GM21723 (cell line): ENCODE results near the gene MCF2L.

Source experiments
- ATAC-seq: cut with Tn5 transposase; IDR thresholded peaks from one replicate; pipeline ENCODE4 v1.9.1; 2021; ENCODE audit warnings: mild to moderate bottlenecking, moderate library complexity; ENCODE audit not compliant: unreplicated experiment

MCF2L gene

GRCh38 chr13:113139577-113139976 lies 170.6 kb downstream of the MCF2L start:
- ATAC-seq, result no peak

DNA sequence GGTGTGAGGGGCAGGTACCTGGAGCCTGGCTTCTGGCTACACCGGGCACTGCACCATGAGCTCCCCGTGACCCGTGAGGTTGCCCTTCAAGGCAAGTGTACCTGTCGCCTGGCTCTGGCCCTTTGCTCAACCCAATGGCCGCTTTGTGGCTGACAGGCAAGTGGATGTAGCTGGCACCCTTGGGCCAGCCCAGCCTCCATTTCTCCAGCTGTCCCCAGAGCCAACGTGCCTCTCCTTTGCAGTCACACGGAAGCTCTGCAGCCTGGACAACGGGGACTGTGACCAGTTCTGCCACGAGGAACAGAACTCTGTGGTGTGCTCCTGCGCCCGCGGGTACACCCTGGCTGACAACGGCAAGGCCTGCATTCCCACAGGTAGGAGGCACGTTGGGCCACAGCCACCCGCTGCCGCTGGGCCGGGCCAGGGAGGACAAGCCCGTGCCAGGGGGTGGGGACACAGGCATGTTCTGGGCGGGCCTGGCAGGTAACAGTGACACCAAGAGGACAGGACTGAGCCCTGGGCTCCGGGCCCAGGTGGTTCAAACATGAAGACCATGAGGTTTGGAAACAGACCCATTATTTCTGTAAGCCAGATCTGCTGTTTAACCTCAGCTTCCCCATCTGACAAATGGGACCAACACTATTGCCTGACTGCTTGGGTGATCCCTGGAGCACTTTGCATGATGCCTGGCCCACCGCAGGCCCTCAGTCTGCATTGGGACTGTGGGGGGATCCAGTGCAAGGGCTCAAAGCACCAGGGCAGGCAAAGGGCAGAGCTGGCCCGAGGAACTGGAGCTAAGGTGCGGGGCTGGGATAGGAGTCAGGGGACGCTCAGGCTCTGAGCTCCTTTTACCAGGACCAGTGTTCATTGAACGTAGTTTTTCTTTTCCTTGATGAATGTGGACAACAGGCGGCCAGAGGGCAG lies 171.9 kb downstream of the MCF2L start:
- ATAC-seq, result no peak

DNA sequence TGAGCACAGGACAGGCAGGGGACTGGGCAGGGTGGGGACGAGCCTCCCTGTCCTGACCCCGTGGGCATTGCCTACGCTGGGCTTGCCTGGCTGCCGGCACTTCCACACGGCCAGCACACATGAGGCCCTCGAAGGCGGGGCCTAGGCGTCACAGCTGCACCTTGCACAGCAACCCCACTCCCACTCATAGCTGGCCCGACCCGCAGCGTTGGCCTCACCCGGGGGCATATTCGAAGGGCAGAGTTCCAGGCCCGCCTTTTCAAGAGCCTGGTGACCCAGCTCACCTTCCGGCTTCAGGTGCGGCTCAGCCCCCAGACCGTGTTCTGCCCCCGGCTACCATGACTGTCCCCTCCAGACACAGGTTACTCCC lies 172.6 kb downstream of the MCF2L start:
- ATAC-seq, result no peak

DNA sequence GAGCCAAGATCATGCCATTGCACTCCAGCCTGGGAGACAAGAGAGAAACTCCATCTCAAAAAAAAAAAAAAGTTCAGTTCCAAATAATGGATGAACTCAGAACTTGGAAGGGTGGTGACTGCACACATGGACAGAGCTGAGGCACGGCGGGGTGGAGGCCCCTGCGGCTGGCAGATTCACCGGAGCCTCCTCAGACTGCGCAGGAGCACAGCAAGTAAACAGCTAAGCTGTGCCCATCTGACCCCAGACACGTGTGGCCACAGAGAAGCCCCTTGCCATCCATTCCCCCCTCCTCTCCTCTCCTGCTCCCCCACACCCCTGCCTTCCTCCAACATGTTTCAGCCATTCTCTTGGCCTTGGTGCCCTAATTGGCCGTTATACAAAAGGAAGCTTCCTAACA lies 173.9 kb downstream of the MCF2L start:
- ATAC-seq, result no peak

DNA sequence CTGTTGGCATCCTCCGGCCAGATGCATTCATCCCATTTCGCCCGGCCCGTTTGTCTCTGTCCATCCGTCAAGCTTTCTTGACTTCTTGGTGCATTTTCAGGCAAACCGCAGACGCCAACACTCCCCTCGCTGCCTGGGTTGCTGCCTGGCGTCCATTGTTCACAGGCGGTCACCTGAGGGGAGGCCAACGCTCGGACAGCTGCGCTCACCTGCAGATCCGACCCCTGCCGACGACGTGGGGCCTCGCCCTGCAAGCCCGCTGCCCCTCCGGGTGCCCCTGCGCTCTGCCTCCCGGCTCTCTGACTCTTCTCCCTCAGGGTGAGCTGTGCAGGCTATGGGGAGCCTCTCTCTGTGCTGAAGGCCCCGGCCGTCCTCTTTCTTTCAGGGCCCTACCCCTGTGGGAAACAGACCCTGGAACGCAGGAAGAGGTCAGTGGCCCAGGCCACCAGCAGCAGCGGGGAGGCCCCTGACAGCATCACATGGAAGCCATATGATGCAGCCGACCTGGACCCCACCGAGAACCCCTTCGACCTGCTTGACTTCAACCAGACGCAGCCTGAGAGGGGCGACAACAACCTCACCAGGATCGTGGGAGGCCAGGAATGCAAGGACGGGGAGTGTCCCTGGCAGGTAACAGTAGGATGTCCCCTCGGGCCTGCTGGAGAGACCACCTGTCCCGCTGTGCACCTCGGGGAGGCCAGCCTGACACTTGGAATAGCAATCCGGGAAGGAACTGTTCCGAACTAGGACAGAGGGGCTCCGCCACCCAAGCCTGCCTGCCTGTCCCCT lies 174.6 kb downstream of the MCF2L start:
- ATAC-seq, result no peak

- no peak for ATAC-seq
Measured at GRCh38 chr13:113144255-113144629, 175.2 kb downstream of the MCF2L start.

- ATAC-seq, result no peak
Measured at GRCh38 chr13:113145496-113145895, 176.5 kb downstream of the MCF2L start.

DNA sequence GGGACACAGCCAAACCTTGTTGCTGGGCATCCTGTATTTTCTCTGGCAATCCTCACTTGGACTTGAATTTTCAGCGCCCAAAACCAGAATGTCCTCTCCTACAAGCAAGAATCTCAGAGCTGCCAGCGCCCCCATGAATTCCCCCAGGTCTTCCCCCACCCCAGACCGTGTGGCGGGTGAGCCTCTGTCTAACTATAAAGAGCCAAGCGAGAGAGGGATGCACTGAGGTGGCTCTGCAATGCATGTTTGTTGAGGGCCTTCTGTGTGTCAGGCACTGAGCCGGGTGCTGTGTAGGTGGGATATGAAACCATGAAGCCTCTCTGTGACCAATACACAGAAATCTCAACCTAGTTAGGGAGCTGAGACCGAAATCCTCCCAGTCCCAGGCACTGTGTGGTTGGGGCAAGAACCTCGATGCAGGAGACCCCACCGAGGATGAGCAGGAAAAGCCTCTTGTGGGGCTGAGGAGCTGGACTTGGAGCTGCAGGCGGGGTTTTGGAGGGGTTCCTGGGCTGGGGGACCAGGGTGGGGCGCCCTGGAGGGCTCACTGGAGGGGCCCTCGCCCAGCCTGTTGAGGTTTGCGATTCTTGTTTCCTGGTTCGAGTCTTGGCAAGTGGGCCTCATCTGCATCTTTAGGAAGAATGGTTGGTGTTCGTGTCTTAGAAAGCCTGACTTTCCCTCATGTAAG lies 177.0 kb downstream of the MCF2L start:
- no peak for ATAC-seq

GRCh38 chr13:113146750-113147149 lies 177.7 kb downstream of the MCF2L start:
- no peak for ATAC-seq

DNA sequence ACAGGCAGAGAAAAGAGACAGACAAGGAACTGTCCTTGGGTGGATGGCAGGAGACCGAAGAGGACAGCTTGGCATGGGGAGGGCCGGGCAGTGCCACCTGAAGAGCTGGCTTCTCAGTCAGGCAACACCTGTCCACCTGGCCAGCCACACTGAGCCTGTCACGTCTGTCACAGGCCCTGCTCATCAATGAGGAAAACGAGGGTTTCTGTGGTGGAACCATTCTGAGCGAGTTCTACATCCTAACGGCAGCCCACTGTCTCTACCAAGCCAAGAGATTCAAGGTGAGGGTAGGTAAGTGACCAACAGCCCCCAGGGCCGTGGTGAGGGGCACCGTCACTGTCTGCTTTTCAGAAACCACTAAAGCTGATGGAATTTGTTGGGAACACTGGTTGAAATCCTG lies 178.2 kb downstream of the MCF2L start:
- no peak for ATAC-seq

- no peak for ATAC-seq
Measured at GRCh38 chr13:113148407-113148806, 179.4 kb downstream of the MCF2L start.

DNA sequence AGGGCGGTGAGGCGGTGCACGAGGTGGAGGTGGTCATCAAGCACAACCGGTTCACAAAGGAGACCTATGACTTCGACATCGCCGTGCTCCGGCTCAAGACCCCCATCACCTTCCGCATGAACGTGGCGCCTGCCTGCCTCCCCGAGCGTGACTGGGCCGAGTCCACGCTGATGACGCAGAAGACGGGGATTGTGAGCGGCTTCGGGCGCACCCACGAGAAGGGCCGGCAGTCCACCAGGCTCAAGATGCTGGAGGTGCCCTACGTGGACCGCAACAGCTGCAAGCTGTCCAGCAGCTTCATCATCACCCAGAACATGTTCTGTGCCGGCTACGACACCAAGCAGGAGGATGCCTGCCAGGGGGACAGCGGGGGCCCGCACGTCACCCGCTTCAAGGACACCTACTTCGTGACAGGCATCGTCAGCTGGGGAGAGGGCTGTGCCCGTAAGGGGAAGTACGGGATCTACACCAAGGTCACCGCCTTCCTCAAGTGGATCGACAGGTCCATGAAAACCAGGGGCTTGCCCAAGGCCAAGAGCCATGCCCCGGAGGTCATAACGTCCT lies 180.0 kb downstream of the MCF2L start:
- ATAC-seq, result no peak
